Gastroesophageal sphincter (tissue), 3 donors: ENCODE results near the gene ANKRD13B.

Experiments
- CTCF ChIP-seq, 4 experiments: fragments of 200-600 bp in 2 of 4; fragments of 450-650 bp in 2 of 4; sonication (generic) in 1 of 4; IDR thresholded peaks; one replicate each; pipeline ENCODE4 v1.5.1; 2017 to 2019; ENCODE audit warnings: antibody characterized with exemption in 4 of 4, mild to moderate bottlenecking in 2 of 4, moderate library complexity in 2 of 4
- EP300 ChIP-seq: sonication (generic); formaldehyde crosslinking; IDR thresholded peaks from one replicate; pipeline ENCODE4 v1.6.1; 2017; ENCODE audit warnings: antibody characterized with exemption, mild to moderate bottlenecking
- POLR2A ChIP-seq, 2 donors: fragments of 450-650 bp; IDR thresholded peaks; one replicate each; pipeline ENCODE4 v1.6.1; 2017; ENCODE audit warnings: antibody characterized with exemption in 2 of 2, mild to moderate bottlenecking in 2 of 2, moderate library complexity in 1 of 2

- TF ChIP-seq CTCF (IDR thresholded peaks at IDR 0.05): no peak
- TF ChIP-seq POLR2A (IDR thresholded peaks at IDR 0.05): no peak
- TF ChIP-seq EP300: no peak
Measured at GRCh38 chr17:29592850-29593551, at the start of gene ANKRD13B.
